GM20431 (cell line): ENCODE results near the gene ZNF274.
"Not testable (repeated sequence)": the region's sequence is repeated elsewhere in the genome, so short reads cannot be mapped to it uniquely, and the experiment has no call there.

ENCODE experiments used
- in situ Hi-C: fragments of 300-500 bp; cut with MseI, MboI; formaldehyde crosslinking; loops from one replicate; pipeline ENCODE4 v1.15.0; 2020; ENCODE audit warnings: low sequenced_read_pairs; ENCODE audit not compliant: unreplicated experiment

Gene ZNF274

GRCh38 chr19:58209577-58209976 is 26.7 kb downstream of the ZNF274 start:
- in situ Hi-C loops, result no loop called here

DNA sequence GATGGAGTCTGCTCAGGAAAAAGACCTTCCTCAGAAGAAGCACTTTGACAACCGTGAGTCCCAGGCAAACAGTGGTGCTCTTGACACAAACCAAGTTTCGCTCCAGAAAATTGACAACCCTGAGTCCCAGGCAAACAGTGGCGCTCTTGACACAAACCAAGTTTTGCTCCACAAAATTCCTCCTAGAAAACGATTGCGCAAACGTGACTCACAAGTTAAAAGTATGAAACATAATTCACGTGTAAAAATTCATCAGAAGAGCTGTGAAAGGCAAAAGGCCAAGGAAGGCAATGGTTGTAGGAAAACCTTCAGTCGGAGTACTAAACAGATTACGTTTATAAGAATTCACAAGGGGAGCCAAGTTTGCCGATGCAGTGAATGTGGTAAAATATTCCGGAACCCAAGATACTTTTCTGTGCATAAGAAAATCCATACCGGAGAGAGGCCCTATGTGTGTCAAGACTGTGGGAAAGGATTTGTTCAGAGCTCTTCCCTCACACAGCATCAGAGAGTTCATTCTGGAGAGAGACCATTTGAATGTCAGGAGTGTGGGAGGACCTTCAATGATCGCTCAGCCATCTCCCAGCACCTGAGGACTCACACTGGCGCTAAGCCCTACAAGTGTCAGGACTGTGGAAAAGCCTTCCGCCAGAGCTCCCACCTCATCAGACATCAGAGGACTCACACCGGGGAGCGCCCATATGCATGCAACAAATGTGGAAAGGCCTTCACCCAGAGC is 29.6 kb downstream of the ZNF274 start:
- in situ Hi-C loops, result no loop called here

DNA sequence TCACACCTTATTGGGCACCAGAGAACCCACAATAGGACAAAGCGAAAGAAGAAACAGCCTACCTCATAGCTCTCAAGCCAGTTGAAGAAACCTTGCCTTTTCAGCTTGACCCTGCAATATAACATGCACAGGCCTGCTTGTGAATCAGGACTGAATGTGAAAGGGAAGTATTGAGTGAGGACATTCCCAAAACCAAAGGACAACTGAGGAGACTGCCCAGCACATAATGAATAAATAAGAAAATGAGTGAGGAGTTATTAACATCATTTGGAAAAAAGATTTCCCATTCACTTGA is 30.2 kb downstream of the ZNF274 start:
- in situ Hi-C loops, result no loop called here

GRCh38 chr19:58217069-58217481 is 34.2 kb downstream of the ZNF274 start:
- in situ Hi-C loops, result no loop called here

GRCh38 chr19:58217607-58218391 is 34.9 kb downstream of the ZNF274 start:
- in situ Hi-C loops, result no loop called here

DNA sequence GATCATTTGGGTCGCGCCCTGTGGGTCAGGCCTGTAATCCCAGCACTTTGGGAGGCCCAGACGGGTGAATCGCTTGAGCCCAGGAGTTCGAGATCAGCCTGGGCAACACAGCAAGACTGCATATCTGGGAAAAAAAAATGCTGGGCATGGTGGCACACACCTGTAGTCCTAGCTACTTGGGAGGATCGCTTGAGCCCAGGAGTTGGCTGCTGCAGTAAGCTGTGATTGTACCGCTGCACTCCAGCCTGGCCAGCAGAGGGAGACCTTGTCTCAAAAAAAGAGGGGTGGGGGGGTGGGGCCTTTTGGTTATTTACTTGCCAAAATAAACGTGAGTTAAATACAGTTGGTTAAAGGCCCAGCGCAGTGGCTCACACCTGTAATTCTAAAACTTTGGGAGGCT is 36.0 kb downstream of the ZNF274 start:
- in situ Hi-C loops, result no loop called here

DNA sequence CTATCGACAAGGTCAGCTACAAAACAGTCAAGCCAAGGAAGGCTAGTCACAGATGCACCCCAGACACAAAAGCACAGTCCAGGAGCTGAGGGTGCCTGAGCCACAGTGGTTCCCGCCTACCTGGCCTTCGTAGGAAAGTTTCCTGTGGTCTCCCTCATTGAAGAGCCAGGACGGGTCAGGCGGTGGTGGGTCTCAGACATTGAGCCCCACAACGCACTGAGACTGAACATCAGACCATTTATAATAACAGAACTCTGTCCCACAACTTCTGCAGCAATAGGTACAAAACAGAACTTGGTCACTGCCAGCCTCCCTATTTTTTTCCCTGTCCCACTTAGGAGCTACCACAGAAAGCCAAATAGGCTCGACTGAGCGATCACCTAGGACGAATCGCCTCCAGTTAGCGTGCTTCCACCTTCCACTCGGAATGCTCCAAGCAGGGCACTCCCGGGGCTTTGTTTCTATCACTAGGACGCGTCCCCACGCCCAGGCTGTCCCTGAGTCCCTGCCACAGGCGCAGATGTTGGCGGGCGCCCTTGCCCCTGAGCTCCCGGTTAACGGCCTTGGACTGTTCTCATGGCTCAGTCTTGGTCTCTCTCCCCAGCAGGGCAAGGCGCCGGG is 45.2 kb downstream of the ZNF274 start:
- in situ Hi-C loops, result no loop called here

- in situ Hi-C loops, result no loop called here
Observed at GRCh38 chr19:58228585-58229254, 45.9 kb downstream of the ZNF274 start, which contains the start of gene ZNF544. TSS of gene ZNF544 (plus strand) at chr19:58228914. CDS start at chr19:58244024, 15,110 bp downstream.

- in situ Hi-C loops, result no loop called here
Observed at GRCh38 chr19:58229255-58229639, 46.4 kb downstream of the ZNF274 start.

DNA sequence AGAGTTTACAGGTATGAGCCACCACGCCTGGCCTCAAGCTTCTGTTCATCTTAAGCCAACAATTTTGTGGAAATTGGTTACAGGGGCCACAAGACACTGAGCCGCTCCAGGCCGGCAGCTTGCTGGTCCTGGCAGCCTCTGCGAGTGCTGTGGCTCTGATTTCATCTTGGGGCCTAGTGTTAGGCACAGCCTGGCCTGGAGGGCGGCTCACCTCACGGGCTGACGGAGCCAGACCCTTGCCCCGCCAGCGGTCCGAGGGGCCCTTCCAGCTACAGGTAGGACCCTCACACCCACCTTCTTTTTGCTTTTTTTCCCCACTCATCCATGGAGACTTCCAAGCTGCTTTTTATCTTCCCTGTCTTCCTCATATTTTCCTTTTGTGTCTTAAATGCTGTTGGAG is 54.5 kb downstream of the ZNF274 start:
- in situ Hi-C loops, result no loop called here

DNA sequence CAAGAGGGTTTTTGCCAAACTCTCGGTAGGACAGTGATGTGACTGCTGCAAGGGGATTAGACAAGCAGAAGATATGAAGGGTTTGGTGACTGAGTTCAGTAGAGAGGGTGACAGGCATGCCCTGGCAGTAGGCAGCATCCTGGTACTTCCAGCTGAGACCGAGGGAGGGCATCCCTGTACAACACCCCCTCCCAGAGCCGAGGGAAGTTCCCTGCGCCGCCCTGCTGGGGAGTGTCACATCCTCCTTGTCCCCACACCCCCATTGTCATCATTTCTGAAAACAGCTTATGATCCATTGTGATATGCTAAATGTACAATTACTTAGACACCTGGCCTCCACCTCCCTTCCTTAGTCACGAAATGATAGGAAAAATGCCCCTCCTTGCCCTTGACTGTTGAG is 60.5 kb downstream of the ZNF274 start:
- in situ Hi-C loops, result no loop called here

DNA sequence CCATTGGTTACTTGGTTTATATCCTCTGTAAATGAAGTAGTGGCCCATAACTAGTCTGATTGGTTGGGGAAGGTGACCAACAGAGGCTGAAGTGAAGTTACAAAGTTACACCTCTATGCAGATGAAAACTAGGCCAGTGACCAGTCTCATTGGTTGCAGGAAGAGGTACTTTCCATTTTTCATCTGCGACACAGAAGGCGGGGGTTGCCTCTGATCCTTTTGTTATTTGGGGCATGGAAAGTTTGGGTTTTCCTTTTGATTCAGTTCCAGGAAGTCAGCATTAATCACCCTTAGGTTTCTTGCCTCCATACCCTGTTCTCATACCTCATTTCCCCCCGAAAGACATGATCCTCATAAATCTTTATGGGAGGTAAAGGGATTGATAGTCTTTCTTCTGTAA is 66.0 kb downstream of the ZNF274 start:
- in situ Hi-C loops, result no loop called here

GRCh38 chr19:58252102-58252685 is 69.3 kb downstream of the ZNF274 start:
- in situ Hi-C loops, result no loop called here

DNA sequence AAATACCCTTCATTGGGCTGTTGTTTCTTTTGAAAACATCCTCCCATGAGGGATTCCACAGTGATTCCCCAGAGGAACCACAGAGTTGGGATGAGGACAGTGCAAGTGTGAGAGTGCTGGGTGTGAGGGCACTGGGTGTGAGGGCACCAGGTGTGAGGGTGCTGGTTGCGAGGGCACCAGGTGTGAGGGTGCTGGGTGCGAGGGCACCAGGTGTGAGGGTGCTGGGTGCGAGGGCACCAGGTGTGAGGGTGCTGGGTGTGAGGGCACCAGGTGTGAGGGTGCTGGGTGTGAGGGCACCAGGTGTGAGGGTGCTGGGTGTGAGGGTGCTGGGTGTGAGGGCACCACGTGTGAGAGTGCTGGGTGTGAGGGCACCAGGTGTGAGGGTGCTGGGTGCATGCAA is 75.4 kb downstream of the ZNF274 start:
- in situ Hi-C loops, result not testable (repeated sequence)

GRCh38 chr19:58261600-58261967 is 78.7 kb downstream of the ZNF274 start:
- in situ Hi-C loops, result no loop called here

GRCh38 chr19:58261968-58262921 is 79.4 kb downstream of the ZNF274 start:
- in situ Hi-C loops, result no loop called here

DNA sequence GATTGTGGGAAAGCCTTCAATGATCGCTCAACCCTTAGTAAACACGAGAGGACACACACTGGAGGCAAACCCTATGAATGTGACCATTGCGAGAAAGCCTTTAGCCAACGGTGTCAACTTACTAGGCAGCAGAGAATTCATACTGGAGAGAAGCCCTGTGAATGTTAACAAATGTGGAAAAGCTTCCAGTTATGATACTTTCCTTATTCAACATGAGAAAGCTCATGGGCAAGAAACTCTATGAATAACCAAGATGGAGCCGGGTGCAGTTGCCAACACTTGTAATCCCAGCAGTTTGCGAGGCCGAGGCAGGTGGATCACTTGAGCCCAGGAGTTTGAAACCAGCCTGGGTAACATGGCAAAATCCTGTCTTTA is 80.0 kb downstream of the ZNF274 start:
- in situ Hi-C loops, result no loop called here
